ENCODE data around the gene PLOD1.
"Not testable (repeated sequence)": the region's sequence is repeated elsewhere in the genome, so short reads cannot be mapped to it uniquely, and the experiment has no call there.

PLOD1 gene

GRCh38 chr1:11934302-11935056 lies at the start of gene PLOD1:
Gene PLOD1 (plus strand): TSS chr1:11934717. CDS start chr1:11934780, 63 bp downstream.
- DNase-seq = peak; percentile 21 to 87 (median 72)

GRCh38 chr1:11885916-11886315 lies 48.6 kb upstream of the PLOD1 start:
- DNase-seq = no peak

GRCh38 chr1:11886986-11887665 lies 47.4 kb upstream of the PLOD1 start:
- DNase-seq = no peak

GRCh38 chr1:11887666-11888007 lies 46.9 kb upstream of the PLOD1 start:
- DNase-seq = no peak

GRCh38 chr1:11888206-11888876 lies 46.2 kb upstream of the PLOD1 start:
- DNase-seq = peak in 1 of 14 donors; percentile 42

GRCh38 chr1:11888877-11889208 lies 45.7 kb upstream of the PLOD1 start:
- no peak for DNase-seq

- DNase-seq = no peak
Observed at GRCh38 chr1:11891433-11892186, 42.9 kb upstream of the PLOD1 start.

GRCh38 chr1:11893907-11894251 lies 40.6 kb upstream of the PLOD1 start:
- peak in 6 of 14 donors; percentile 3 to 19 (median 16) for DNase-seq

- not testable (repeated sequence) for DNase-seq
Observed at GRCh38 chr1:11894501-11894900, 40.0 kb upstream of the PLOD1 start.

- DNase-seq = no peak
Observed at GRCh38 chr1:11898086-11898785, 36.3 kb upstream of the PLOD1 start.

- no peak for DNase-seq
Observed at GRCh38 chr1:11898831-11899467, 35.6 kb upstream of the PLOD1 start.

- DNase-seq = not testable (repeated sequence)
Observed at GRCh38 chr1:11901446-11901845, 33.1 kb upstream of the PLOD1 start.

GRCh38 chr1:11903210-11903609 lies 31.3 kb upstream of the PLOD1 start:
- DNase-seq = no peak

GRCh38 chr1:11904156-11904555 lies 30.4 kb upstream of the PLOD1 start:
- DNase-seq = not testable (repeated sequence)

- DNase-seq = no peak
Observed at GRCh38 chr1:11904978-11905377, 29.5 kb upstream of the PLOD1 start.

- no peak for DNase-seq
Observed at GRCh38 chr1:11906870-11907269, 27.6 kb upstream of the PLOD1 start.

GRCh38 chr1:11907275-11908094 lies 27.0 kb upstream of the PLOD1 start:
- DNase-seq = peak in 12 of 14 donors; percentile 61 to 96 (median 78)

GRCh38 chr1:11908095-11908675 lies 26.3 kb upstream of the PLOD1 start:
- peak in 4 of 14 donors; percentile 62 to 96 (median 84) for DNase-seq

GRCh38 chr1:11910914-11911228 lies 23.6 kb upstream of the PLOD1 start:
- DNase-seq = not testable (repeated sequence)

GRCh38 chr1:11912000-11912399 lies 22.5 kb upstream of the PLOD1 start:
- DNase-seq = no peak
